Ishikawa (cell line): ENCODE data around the gene GAK.

Source experiments
- CEBPB ChIP-seq: IDR thresholded peaks from 2 replicates; pipeline ENCODE4 v1.6.1; 2012
- CREB1 ChIP-seq: IDR thresholded peaks from 2 replicates; pipeline ENCODE4 v1.6.1; 2012; ENCODE audit warnings: low read depth
- EGR1 ChIP-seq: IDR thresholded peaks from 2 replicates; pipeline ENCODE4 v1.6.1; 2012
- EP300 ChIP-seq: IDR thresholded peaks from 2 replicates; pipeline ENCODE4 v1.6.1; 2012; ENCODE audit warnings: borderline replicate concordance
- FOXM1 ChIP-seq: IDR thresholded peaks from 2 replicates; pipeline ENCODE4 v1.6.1; 2012; ENCODE audit warnings: low read depth, borderline replicate concordance
- MAX ChIP-seq: IDR thresholded peaks from 2 replicates; pipeline ENCODE4 v1.6.1; 2012
- NFIC ChIP-seq: IDR thresholded peaks from 2 replicates; pipeline ENCODE4 v1.6.1; 2012
- RAD21 ChIP-seq: IDR thresholded peaks from 2 replicates; pipeline ENCODE4 v1.6.1; 2012; ENCODE audit warnings: low read depth
- REST ChIP-seq: IDR thresholded peaks from 2 replicates; pipeline ENCODE4 v1.6.1; 2012; ENCODE audit warnings: low read depth, mild to moderate bottlenecking
- TAF1 ChIP-seq: IDR thresholded peaks from 2 replicates; pipeline ENCODE4 v1.6.1; 2012; ENCODE audit warnings: low read depth, mild to moderate bottlenecking
- TCF12 ChIP-seq: IDR thresholded peaks from 2 replicates; pipeline ENCODE4 v1.6.1; 2012; ENCODE audit warnings: low read depth
- TEAD4 ChIP-seq: IDR thresholded peaks from 2 replicates; pipeline ENCODE4 v1.6.1; 2012
- USF1 ChIP-seq: IDR thresholded peaks from 2 replicates; pipeline ENCODE4 v1.6.1; 2012
- YY1 ChIP-seq: IDR thresholded peaks from 2 replicates; pipeline ENCODE4 v1.6.1; 2012; ENCODE audit warnings: low read depth
- ZBTB7A ChIP-seq: IDR thresholded peaks from 2 replicates; pipeline ENCODE4 v1.6.1; 2012; ENCODE audit warnings: low read depth

The GAK gene

GRCh38 chr4:872241-872981 is 59.7 kb downstream of the GAK start:
- TF ChIP-seq CREB1 (no peak), CEBPB (no peak), REST (no peak), USF1 (no peak), MAX (no peak), YY1 (no peak), EGR1 (no peak), RAD21 (no peak), TCF12 (no peak), ZBTB7A (no peak), NFIC (no peak), TAF1 (no peak), FOXM1 (no peak)

- TF ChIP-seq TCF12 (no peak), REST (no peak), CREB1 (no peak), TEAD4 (no peak), USF1 (no peak), YY1 (no peak), MAX (no peak), CEBPB (no peak), ZBTB7A (no peak), RAD21 (no peak), EP300 (no peak), TAF1 (no peak), NFIC (no peak), EGR1 (no peak), FOXM1 (no peak)
Observed at GRCh38 chr4:871484-871883, 60.6 kb downstream of the GAK start.

GRCh38 chr4:870951-871350 is 61.2 kb downstream of the GAK start:
- TF ChIP-seq ZBTB7A = no peak
- TF ChIP-seq TCF12 = no peak
- TF ChIP-seq FOXM1 = no peak
- TF ChIP-seq MAX = no peak
- TF ChIP-seq CEBPB = no peak
- TF ChIP-seq YY1 = no peak

- TF ChIP-seq TAF1 (no peak), RAD21 (no peak), TEAD4 (no peak), CEBPB (no peak), YY1 (no peak), NFIC (no peak), EGR1 (no peak), REST (no peak), MAX (no peak), EP300 (no peak), TCF12 (no peak), USF1 (no peak)
Observed at GRCh38 chr4:869776-870175, 62.3 kb downstream of the GAK start.
